ENCODE results near the gene PLLP. TPM values are rescaled to one million over a fixed set of nuclear protein-coding genes. Genes with fewer than 3 reads are reported as not detected.

Gene PLLP
- total RNA-seq, 1 donor from 2014 or later: 5.2 TPM

DNA sequence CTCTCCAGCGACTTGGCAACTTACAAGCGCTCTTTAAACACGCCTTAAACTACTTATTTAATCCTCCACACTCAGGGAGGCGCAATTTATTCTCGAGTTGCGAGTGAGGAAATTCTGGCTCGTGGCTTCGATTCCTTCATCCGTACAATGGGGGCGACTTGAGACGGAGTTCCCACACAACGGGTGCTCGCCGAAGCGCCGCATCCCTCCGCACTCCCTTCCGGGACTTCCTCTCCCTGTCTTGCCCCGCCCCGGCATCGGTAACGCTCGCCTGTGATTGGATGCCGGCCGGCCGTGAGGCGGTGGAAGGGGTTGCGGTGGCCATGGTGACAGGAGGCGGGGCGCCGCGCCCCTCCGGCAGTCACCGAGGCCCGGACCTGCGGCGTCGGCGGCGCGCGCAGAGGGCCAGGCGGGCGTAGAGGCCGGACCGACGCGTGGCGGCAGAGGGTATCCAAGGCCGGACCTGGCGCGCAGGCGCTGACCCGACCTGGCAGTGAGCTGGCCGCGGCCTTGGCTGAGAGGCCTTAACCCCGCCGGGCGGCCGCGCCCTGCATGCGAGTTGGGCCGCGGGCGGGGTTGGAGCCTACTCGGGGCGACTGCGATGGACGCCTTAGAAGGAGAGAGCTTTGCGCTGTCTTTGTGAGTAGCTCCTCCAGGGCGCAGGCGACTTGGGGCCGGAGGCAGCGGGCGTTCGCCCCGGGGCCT lies 39.6 kb downstream of the PLLP start, which contains the start of gene ARL2BP:
ARL2BP (plus strand) TSS at position 493 of the 705 bp plus-strand sequence; CDS start at position 602, 109 bp downstream.
- DNase-seq: peak; percentile 99
- Histone ChIP-seq H3K36me3 (peaks cover 45% of the 10 kb centered on the region), H3K9me3 (replicated peaks) (no peaks in the 10 kb centered on the region), H3K4me1 (peaks cover 29% of the 10 kb centered on the region), H3K27ac (replicated peaks) (peak within 1 kb of the TSS; percentile 98), H3K4me3 (peak within 1 kb of the TSS; percentile 95), H3K27me3 (ENCODE audit: low read depth) (no peaks in the 10 kb centered on the region)
- intact Hi-C loops (cut with micrococcal nuclease): loop anchor here (5.0 to 10.0 kb wide), 2 partner anchors 52 to 740 kb away; no protein-coding TSS in a partner anchor
- TF ChIP-seq CTCF (IDR thresholded peaks at IDR 0.05; ENCODE audit: borderline replicate concordance): no peak

DNA sequence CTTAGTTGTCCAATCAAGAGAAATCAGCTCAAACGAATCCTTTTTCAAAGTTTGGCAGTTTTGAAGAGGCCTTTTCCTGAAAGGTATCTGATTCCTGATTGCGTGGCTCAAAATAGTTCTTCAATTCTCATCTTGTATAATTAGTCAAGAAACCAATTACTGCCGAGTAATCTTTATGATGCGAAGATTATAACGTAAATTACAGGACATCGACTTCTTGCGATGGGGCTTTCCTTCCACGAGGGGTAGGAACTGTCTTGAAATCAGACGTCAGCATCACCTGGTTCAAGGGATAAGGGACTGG lies 40.1 kb downstream of the PLLP start:
- intact Hi-C loops (cut with micrococcal nuclease): loop anchor here (10.0 kb wide), 1 partner anchor 740 kb away; no protein-coding TSS in a partner anchor
- no peak for DNase-seq
- no peaks in the 10 kb centered on the region for H3K9me3 ChIP-seq (replicated peaks)
- H3K36me3 ChIP-seq: peaks cover 45% of the 10 kb centered on the region
- no peak for TF ChIP-seq CTCF (IDR thresholded peaks at IDR 0.05; ENCODE audit: borderline replicate concordance)
- peaks cover 29% of the 10 kb centered on the region for H3K4me1 ChIP-seq
- H3K27ac ChIP-seq (replicated peaks): peak overlapping the region; percentile 98
- H3K4me3 ChIP-seq: peak overlapping the region; percentile 95
- no peaks in the 10 kb centered on the region for H3K27me3 ChIP-seq (ENCODE audit: low read depth)

DNA sequence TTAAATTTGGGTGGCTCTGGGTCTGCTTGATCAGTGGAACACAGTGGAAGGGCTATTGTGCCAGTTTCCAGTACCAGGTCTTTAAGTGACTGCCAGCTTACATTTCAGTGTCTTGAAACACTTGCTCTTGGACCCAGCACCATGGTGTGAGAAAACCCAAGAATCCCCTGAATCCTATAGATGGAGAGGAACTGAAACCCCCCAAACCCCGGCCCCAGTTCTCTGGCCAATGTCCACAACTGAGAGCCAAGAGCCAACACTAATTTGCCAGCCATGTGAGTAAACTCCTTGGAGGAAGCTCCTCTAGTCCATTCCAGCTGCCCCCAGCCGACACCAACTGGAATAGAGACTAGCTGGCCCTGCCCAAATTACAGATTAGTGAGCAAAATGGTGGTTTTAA lies 41.8 kb downstream of the PLLP start:
- Histone ChIP-seq H3K4me3 (no peak overlapping the region), H3K4me1 (peaks cover 29% of the 10 kb centered on the region), H3K27me3 (ENCODE audit: low read depth) (no peaks in the 10 kb centered on the region), H3K36me3 (peaks cover 45% of the 10 kb centered on the region), H3K9me3 (replicated peaks) (no peaks in the 10 kb centered on the region), H3K27ac (replicated peaks) (no peak overlapping the region)
- DNase-seq: no peak
- intact Hi-C loops (cut with micrococcal nuclease): loop anchor here (10.0 kb wide), 1 partner anchor 738 kb away; no protein-coding TSS in a partner anchor
- no peak for TF ChIP-seq CTCF (IDR thresholded peaks at IDR 0.05; ENCODE audit: borderline replicate concordance)

DNA sequence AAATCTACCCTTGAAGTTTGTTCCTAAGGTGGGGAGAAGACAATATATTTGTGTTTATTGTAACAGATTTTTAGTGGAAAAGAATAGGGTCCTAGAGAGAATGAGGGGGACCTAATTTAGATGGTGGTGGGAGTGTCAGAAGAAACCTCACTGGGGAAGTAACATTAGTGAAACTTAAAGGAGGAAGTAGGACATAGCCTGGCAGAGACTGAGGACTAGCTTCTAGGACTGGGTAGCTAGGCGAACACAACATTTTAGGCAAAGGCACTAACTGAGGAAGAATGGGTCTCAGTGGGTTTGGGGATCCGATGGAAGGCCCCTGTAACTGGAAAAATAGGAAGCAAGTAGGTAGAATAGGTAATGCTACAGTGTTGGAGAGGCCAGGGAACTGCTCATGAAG lies 43.6 kb downstream of the PLLP start:
- Histone ChIP-seq H3K27me3 (ENCODE audit: low read depth) (no peaks in the 10 kb centered on the region), H3K4me1 (peaks cover 15% of the 10 kb centered on the region), H3K27ac (replicated peaks) (no peak overlapping the region), H3K9me3 (replicated peaks) (no peaks in the 10 kb centered on the region), H3K4me3 (no peak overlapping the region), H3K36me3 (peaks cover 46% of the 10 kb centered on the region)
- no peak for DNase-seq
- intact Hi-C loops (cut with micrococcal nuclease): loop anchor here (10.0 kb wide), 1 partner anchor 736 kb away; no protein-coding TSS in a partner anchor
- no peak for TF ChIP-seq CTCF (IDR thresholded peaks at IDR 0.05; ENCODE audit: borderline replicate concordance)

- Histone ChIP-seq H3K9me3 (replicated peaks) (no peaks in the 10 kb centered on the region), H3K4me3 (no peak overlapping the region), H3K4me1 (peaks cover 20% of the 10 kb centered on the region), H3K27ac (replicated peaks) (no peak overlapping the region), H3K27me3 (ENCODE audit: low read depth) (no peaks in the 10 kb centered on the region), H3K36me3 (peaks cover 61% of the 10 kb centered on the region)
- no peak for DNase-seq
- intact Hi-C loops (cut with micrococcal nuclease): no loop called here
- TF ChIP-seq CTCF (IDR thresholded peaks at IDR 0.05; ENCODE audit: borderline replicate concordance): no peak
These were observed 45.4 kb downstream of the PLLP start for GRCh38 chr16:57239107-57239506.

Data from left ventricle myocardium inferior (tissue), 1 donor.